SU-DHL-6 (cell line): ENCODE measurements around the gene GPN3.

Experiments
- CTCF ChIP-seq: fragments of 200-600 bp; sonication (generic); IDR thresholded peaks from one replicate; pipeline ENCODE4 v1.5.1; 2017; ENCODE audit warnings: antibody characterized with exemption, mild to moderate bottlenecking, low read length, moderate library complexity; ENCODE audit not compliant: insufficient read depth, poor library complexity, severe bottlenecking
- EZH2phosphoT487 ChIP-seq: fragments of 200-600 bp; sonication (generic), shearing (Covaris generic); conservative IDR thresholded peaks from 2 replicates; pipeline ENCODE4 v1.6.1; 2018; ENCODE audit warnings: mild to moderate bottlenecking, antibody characterized with exemption, low read length, moderate library complexity, mixed read lengths

GRCh38 chr12:110475426-110475825 is 7.4 kb upstream of the GPN3 start:
- TF ChIP-seq CTCF (no peak), EZH2phosphoT487 (no peak)
